ENCODE measurements around the gene S100A14.
A peak's percentile ranks its signal among the peaks of the same experiment; 100 is the strongest.
"Not testable (repeated sequence)": the region's sequence is repeated elsewhere in the genome, so short reads cannot be mapped to it uniquely, and the experiment has no call there.

Gene S100A14

DNA sequence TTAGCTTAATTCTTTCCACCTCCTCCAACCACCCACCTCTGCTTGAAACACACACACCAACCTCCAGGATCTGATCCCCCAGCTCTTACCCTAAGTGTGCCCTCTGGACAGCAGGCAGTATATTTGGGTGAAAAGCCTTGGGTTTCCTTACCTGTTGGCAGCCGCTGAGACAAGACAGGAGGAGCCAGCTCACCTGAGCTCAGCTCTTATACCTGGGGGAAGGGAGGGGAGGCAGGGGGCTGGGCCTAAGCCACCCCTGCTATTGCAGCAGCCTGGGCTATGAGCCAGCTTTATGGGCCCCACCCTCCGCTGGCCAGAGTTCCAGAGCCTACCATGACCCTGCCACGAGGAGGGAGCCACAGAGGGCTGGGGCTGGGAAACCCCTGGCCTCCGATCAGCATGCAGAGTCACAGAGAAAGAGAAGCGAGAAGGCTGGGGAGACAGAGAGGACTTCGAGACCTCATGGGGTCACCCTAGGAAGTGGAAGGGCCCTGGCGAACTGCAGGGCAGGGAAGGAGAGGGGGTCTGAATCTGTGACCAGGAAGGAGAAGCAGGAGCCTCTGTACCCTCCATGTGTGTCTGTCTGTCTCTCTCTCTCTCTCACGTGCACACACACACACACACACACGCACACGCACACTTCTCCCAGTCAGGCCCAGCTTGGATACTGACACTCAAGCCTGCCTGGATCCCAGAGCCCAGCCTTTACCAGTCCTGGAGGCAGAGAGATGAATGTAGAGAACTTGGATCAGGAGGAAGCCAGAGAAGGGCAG, at the start of gene S100A14:
Gene S100A14, minus strand, starts transcription at position 182 of the 773 bp plus-strand sequence. CDS start 467 bp downstream, outside the sequence.
- DNase-seq (ENCODE audit: low spot score), result peak; percentile 87

DNA sequence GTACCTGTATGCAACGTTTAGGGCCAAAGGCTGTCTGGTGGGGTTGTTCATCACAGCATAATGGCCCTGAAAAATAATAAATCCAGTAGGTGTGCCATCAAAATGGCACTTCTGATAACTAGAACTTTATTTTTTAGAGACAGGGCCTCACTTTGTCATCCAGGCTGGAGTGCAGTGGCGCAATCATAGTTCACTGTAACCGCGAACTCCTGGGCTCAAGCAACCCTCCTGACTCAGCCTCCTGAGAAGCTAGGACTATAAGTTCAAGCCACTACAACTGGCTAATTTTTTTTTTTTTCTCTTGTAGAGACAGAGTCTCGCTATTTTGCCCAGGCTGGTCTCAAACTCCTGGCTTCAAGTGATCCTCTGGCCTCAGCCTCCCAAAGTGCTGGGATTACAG, 47.1 kb upstream of the S100A14 start:
- DNase-seq (ENCODE audit: low spot score), result no peak

DNA sequence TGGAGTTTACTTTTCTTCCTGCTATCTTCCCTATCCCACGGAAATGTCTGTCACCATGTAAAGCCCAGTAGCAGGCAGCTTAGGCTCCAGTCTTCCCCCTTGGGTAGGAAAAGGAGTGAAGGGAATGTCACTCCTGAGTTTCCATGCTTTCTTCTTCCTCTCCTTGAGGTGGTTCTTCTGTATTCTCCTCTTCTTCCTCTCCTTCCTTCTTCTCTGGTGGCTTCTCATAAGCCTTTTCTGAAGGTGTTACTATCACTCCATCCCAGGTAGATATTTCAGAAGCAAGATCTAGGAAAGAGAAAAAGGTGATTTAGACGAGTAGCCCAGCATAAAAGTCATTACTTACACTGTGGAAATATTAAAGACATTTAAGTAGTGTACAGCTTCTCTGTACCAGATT, 46.1 kb upstream of the S100A14 start:
- no peak for DNase-seq (ENCODE audit: low spot score)

DNA sequence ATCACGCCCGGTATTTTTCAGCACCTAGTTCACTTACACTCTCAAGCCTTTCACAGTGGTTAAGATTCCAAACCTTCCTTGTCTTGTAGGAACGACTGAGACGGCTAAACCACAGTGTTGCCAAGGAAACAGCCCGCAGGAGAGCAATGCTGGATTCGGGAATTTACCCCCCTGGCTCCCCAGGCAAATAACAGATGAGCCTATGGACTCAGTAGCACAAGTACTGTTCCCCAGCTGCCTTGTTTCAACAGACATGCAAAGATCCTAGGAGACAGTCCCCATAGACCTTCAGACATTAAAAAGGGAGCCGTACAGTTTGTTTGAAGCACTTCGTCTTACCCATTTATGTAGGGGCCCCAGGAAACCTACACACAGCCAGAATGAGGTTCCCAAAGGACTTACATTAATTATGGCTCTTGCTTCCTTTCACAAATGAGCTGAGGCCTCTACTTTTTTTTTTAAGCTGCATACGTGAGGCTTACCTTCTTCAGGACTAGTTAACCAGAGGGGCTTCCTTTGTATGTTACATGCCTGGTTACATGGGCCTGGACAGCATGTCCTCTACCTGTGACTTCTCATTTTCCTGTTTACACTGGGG, 45.1 kb upstream of the S100A14 start:
- DNase-seq (ENCODE audit: low spot score), result no peak

DNA sequence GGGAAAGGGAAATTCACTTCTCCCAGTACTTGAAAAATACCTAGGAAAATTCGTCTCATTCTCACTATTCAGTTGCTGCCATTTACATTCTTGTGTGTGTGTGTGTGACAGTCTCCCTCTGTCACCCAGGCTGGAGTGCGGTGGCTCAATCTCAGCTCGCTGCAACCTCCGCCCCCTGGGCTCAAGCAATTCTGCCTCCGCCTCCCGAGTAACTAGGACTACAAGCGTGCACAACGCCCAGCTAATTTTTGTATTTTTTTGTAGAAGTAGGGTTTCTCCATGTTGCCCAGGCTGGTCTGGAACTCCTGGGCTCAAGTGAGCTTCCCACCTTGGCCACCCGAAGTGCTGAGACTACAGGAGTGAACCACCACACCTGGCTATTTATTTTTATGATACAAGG, 43.5 kb upstream of the S100A14 start:
- no peak for DNase-seq (ENCODE audit: low spot score)

DNA sequence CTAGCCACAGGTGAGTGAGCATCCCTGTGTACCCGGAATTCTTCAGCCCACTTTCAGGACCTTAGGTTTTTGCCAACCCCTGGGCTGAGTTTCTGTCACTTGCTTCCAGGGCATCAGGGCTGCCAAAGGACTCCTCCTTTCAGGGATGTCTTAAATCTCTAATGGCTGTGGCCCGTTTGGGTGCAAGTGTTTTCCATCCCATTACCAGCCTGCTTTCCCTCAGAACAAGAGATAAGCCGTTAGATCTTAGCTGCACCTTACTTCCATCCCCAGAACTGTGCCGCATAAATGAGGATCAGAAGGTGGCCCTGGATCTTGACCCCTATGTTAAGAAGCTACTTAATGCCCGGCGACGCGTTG, 43.0 kb upstream of the S100A14 start:
- DNase-seq (ENCODE audit: low spot score), result no peak

DNA sequence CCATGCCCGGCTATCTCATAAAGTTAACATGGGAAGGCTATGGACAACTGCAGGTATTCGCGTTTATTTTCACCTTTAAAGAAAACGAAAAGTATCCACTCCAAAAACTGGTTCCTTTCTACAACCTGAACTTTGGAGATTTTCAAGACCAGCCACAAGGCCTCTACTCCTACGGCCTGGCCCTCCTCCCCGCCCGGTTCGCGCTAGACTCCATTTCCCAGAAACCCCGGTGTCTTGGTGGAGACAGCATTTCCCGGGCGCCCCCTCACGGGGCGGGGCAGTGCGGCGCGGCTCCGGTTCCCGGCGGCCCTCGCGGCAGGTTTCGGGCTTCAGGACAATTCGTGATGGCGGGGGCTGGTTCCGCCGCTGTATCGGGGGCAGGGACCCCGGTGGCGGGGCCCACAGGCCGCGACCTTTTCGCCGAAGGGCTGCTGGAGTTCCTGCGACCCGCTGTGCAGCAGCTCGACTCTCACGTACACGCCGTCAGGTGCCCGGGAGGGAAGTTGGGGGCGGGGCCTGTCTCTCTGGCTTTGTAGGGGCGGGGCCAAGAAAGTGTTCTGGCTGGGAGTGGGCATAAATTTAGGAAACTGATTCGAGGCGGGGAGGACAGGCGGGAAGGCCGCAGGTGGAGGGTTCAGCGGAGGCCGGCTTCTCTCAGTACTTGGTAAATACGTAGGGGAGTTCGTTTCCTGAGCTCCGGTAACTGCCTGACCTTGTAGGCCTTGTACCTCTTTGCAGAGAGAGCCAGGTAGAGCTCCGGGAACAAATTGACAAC, 42.5 kb upstream of the S100A14 start, which contains the start of gene SNAPIN:
Gene SNAPIN, plus strand, starts transcription at position 304 of the 775 bp plus-strand sequence. Its CDS starts 41 bp downstream, at position 345.
- peak; percentile 85 for DNase-seq (ENCODE audit: low spot score)

DNA sequence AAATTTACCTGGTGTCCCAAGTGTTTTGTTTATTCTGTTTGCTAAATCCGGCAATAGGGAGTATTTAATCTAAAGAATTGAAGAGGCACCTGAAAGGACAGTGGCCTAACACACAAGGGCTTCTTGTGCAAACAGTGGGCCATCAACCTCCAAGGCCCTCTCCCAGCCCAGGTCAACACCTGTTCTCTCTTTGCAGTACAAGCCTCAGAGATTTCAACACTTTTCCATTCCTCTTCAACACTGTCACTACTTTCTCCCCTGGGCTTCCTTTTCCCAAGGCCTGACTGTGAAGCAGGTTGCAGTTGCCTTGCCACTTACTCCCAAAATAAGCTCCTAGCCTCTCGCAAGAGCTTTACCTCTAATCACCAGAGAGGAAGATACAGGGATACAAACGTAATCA, 39.2 kb upstream of the S100A14 start:
- DNase-seq (ENCODE audit: low spot score), result no peak

DNA sequence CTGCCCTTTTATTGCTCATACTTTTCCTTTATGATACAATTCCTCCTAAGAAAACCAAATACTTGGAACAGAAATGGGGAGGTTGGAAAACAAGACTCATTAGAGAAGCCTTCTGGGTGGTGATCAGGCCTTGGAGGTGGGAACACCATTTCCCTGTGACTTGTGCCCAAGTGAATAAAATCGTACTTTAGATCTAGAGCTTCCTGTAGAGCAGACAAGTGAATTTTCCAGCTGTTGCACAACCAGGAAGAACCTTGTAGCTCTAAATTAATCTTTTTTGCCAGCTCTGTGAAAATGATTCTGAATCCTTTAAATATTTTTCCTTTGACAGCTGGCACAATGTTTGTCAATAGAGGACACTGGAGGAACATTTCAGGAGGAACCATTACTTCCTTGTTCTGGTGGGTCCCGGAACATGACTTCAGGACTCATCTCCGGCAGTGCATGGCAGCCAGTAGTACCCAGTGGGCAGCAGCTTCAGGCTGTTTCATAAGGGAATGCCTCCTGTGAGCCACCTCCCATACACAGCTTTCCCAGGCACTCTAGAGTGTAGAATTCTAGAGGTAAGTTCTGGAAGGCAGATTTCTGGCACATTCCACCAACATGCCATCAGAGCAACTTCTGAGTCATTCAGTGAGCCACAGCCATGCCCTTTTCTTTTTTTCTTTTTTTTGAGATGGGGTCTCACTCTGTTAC, 36.8 kb upstream of the S100A14 start:
- DNase-seq (ENCODE audit: low spot score), result peak; percentile 91

DNA sequence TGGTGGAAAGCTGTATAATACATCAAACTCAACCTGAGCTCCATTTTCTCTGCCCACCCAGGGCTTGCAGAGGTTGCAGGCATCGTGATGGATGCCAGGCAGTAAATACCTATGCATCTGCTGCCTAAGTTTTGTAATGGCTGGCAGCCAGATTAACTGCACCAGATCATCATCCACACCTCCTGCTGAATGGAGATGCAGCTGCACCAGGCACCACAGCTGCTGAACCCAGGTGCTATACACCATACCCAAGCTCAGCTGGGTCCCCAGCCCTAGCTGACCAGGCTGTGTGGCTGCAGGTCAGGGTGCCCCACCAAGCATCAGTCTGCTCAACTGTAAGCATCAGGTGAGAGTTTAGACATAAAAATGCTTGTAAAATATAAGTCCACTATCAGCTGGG, 35.6 kb upstream of the S100A14 start:
- DNase-seq (ENCODE audit: low spot score), result no peak

DNA sequence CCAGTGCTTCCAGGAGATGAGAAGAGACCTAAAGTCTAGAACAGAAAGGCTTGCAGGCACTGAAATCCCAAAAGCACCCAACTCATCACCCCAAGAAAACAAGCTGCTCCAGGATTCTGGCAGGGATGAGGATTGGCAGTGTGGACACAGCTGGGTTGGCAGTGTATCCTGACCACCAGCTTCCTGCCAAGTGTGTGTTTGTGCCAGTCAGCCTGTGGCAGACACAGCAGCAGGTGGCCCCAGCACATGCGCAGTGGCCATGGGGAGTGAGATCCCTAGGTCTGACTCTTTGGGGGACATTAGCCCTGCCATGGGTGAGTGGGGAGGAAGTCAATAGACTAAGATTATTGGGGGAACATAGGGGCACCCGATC, 33.7 kb upstream of the S100A14 start:
- DNase-seq (ENCODE audit: low spot score), result no peak

DNA sequence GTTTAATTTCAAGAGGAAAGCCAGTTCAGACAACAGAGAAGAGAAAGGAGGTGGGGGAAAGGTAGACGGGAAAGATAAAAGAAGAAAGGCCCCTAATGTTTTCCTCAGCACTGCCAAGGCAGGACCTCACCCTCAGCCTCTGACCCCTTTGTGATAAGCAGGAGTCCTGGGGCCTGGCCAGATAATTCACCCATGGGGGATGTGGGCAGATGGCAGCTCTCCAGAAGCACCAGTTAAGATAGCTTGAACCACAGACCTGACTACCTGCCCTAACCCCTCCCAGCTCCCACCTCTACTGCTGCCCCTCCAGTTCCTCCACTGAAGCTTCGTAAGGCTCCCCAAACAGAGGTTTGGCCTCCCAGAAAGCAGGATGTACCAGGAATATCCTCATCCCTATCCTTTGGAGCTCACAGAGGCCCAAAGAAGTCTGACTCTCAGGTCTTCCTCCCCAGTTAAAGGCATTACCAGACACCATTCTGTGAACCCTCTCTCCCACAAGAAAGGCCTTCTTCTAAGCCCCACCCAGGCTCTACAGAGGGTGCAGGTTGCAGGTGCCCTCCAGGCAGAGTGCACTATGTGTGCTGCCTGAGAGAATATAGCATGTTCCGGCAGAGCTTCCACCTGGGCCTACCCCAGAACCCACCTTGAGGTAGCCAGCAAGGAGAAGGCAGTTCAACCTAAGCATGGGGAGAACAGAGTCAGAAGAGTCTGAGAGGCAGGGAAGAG, 33.2 kb upstream of the S100A14 start:
- DNase-seq (ENCODE audit: low spot score), result no peak

DNA sequence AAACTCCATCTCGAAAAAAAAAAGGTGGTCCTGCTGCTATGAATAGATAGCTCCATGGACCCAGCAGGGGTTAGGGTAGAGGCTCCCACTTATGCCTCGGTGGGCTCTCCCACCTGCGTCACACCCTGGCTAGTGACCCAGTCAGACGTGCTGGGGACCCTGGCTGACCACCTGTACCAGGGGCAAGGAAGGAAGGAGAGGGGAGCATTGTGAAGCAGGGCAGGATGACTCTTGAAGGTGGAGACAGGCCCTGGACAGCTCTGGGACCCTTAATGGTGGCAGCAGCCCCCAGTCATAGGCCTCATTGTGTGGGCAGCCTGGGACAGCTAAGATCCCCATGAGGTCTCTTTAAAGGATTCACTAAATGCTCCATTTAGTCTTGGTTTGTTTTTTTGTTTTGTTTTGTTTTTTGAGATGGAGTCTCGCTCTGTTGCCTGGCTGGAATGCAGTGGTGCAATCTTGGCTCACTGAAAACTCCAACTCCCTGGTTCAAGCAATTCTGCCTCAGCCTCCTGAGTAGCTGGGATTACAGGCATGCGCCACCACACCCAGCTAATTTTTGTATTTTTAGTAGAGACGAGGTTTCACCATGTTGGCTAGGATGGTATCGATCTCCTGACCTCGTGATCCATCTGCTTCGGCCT, 32.0 kb upstream of the S100A14 start:
- DNase-seq (ENCODE audit: low spot score), result peak; percentile 40

DNA sequence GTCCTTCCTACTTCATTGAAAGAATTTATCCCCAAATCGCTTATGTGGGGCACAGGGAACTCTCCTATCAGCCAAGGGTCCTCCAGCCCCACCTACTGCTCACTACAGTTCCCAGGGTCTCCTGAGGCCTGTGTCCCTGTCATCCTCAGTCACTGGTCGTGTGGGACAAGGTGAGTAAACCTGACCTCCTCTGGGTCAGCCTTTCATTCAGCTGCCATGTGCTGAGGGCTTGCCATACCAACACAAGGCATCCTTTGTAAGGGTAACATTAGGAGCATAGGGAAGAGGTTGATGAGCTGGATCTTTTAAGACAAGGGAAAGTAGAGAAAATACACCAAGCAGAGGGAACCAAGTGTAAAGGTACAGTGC, 31.2 kb upstream of the S100A14 start:
- peak; percentile 13 for DNase-seq (ENCODE audit: low spot score)

DNA sequence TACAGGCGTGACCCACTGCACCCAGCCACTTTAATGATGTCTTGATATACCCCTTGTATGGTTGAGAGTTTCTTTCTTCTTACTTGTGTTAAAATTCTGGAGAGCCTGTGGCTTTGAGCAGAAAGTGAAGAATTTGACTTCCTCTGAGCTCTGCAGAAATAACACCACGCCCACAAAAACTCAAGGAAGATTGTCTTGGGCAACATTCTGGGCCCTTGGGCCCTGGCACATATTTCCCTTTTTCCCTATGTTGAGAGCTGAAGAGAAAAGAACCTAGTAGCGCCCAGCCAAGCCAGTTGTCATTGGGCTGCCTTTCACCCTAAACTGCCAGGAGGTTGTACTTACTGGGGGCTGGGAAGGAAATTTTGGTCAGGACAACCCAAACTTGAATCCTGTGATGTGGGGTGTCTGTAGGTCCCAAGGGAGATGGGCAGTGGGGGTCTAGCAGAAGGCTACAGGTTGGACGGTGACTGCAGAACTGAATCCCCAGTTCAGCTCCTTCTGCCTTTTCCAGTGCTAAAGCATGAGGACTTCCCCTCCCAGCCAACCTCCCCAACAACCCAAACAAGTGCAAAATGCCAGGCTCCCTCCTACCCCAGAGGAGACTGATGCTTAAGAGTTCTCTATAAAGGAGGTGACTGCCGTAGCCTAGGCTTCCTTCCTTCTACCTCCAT, 30.7 kb upstream of the S100A14 start:
- no peak for DNase-seq (ENCODE audit: low spot score)

DNA sequence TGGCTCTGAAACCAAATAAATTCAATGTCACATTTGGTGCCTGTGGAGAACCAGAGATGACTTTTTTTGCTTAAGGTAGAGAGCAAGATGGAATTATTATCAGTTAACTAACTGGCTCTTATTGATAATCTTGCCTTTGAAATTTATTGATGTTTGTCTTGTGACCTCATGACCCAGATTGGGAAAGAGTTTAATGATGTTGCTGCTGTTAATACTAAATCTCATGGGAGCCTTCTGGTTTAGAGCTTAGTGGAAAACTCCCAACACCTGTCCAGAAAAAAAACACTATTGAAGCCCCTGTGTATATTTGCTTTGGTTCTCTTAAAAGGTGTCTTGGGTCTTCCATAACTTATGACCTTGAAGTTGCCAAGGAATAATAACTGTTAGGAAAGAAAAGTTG, 27.7 kb upstream of the S100A14 start:
- DNase-seq (ENCODE audit: low spot score), result no peak

DNA sequence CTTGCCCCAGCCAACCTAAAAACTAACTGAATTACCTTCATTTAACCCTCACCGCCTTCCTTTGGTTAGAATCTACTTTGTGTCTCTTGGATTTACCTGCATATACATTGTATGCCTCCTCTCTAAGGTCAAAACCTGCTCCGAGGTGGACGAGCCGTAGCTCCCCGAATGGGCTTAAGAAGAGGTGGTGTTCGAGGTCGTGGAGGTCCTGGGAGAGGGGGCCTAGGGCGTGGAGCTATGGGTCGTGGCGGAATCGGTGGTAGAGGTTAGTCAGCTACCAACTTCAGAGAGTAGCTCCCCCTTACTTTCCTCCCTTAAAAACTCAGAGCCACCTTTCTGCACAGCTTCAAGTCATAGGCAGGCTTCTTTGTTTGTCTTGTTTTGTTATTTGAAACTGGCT, 27.0 kb upstream of the S100A14 start:
- no peak for DNase-seq (ENCODE audit: low spot score)

DNA sequence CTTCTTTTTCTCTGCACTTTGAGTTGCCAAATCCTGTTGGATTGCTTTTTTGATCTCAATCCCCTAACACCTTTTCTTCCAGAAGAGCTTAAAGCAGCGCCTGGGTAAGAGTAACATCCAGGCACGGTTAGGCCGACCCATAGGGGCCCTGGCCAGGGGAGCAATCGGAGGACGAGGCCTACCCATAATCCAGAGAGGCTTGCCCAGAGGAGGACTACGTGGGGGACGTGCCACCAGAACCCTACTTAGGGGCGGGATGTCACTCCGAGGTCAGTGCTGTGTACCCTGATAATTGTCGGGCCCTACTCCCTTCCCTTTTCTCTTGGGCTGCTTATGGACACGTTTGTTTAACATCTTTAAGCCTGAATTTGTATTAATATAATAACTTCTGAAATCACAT, 26.0 kb upstream of the S100A14 start:
- DNase-seq (ENCODE audit: low spot score), result no peak

DNA sequence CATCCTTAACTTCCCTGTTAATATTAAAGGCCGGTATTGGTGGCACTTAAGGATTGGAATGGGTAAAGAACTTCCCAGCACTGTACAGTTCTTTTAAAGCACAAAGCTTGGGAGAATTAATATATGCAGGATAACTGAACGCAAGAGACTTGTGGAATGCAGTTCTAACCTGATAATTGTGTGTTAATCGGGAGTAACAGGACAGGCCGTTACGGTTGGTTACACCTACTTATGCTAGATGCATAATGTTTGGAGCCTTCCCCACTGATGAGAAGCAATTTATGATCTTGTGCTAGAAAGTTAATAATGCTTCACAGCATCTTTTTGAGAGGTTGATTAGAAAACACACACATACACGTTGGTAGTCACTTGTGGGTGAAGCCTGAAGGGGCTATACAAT, 24.7 kb upstream of the S100A14 start:
- DNase-seq (ENCODE audit: low spot score), result no peak

DNA sequence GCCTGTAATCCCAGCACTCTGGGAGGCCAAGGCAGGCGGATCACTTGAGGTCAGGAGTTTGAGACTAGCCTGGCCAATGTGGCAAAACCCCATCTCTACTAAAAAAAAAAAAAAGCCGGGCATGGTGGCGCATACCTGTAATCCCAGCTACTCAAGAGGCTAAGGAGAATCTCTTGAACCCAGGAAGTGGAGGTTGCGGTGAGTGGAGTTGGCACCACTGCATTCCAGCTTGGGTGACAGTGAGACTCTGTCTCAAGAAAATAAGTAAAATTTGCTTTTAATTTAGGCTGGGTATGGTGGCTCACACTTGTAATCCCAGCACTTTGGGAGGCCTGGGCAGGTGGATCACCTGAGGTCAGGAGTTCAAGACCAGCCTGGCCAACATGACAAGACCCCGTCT, 24.1 kb upstream of the S100A14 start:
- DNase-seq (ENCODE audit: low spot score), result not testable (repeated sequence)

DNA sequence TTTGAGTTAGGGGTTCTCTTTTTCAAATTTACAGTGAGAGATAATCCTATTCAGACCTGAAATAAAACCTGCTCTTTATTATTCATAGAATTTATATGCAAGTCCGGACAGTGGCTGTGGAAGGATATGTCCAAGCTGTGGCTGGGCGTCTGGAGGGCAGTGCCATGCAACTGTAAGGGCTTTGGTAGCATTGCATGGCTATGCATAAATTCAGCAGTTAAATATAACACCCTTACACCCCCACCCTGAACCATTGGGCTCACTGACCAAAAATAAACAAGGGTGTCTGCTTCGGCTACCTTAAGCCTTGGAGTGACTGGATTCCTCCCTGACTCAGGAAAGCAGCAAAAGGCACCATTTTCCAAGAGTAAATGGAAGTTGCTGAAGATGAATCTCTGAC, 23.2 kb upstream of the S100A14 start:
- DNase-seq (ENCODE audit: low spot score), result no peak

Data from kidney tubule cell (primary cell).